NB4 (cell line): ENCODE data around the gene AKT1.

ENCODE experiments used
- MAX ChIP-seq: IDR thresholded peaks from 2 replicates; pipeline ENCODE4 v1.6.1; 2011; ENCODE audit warnings: low read depth, low read length
- POLR2A ChIP-seq: IDR thresholded peaks from 2 replicates; pipeline ENCODE4 v1.6.1; 2011; ENCODE audit warnings: mild to moderate bottlenecking; ENCODE audit not compliant: insufficient read length; ENCODE audit errors: extremely low read depth
- TF ChIP-seq, protein P1 (sequence below): IDR thresholded peaks from one replicate; pipeline ENCODE4 v1.5.1; 2012; ENCODE audit warnings: low read depth, low read length

DNA sequence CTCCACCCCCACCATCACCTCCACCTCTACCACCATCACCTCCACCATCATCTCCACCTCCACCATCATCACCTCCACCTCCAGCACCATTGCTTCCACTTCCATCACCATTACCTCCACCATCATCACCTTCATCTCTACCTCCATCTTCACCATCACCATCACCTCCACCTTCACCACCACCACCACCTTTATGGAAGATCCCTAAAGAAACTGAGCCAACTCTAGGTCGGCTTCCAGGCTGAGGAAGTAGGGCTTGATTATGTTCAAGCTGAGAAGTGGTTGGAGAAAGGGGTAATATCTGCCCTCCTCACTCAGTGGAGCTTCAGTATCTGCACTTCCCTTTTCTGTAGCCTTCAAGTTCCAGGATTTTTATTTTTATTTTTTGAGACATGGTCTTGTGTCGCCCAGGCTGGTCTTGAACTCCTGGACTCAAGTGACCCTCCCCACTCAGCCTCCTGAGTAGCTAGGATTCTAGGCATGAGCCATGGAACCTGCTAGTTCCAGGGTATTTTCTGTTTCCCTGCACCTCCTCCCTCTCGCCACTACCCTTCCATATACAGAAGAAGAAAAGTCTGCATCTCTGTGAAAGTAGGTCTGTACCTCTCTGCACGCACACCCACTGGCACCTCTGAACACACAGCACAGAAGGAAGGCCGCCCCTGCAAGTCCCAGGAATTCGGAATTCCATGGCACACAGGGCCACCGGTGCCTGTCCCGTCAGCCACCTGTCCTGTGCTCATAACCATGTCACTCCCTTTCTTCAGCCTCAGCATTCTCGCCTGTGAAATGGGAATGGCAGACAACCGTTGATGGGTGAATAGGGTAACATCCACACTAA lies 11.3 kb upstream of the AKT1 start:
- TF ChIP-seq, protein P1, sequence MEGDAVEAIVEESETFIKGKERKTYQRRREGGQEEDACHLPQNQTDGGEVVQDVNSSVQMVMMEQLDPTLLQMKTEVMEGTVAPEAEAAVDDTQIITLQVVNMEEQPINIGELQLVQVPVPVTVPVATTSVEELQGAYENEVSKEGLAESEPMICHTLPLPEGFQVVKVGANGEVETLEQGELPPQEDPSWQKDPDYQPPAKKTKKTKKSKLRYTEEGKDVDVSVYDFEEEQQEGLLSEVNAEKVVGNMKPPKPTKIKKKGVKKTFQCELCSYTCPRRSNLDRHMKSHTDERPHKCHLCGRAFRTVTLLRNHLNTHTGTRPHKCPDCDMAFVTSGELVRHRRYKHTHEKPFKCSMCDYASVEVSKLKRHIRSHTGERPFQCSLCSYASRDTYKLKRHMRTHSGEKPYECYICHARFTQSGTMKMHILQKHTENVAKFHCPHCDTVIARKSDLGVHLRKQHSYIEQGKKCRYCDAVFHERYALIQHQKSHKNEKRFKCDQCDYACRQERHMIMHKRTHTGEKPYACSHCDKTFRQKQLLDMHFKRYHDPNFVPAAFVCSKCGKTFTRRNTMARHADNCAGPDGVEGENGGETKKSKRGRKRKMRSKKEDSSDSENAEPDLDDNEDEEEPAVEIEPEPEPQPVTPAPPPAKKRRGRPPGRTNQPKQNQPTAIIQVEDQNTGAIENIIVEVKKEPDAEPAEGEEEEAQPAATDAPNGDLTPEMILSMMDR, result no peak
- no peak for TF ChIP-seq POLR2A
- TF ChIP-seq MAX, result no peak
